Uterus (tissue), 2 donors: Measurements from ENCODE around the gene SQOR.

ENCODE experiments used
- CTCF ChIP-seq, 4 experiments: fragments of 200-600 bp in 2 of 4; fragments of 450-650 bp in 2 of 4; sonication (generic) in 2 of 4; IDR thresholded peaks; one replicate each; pipeline ENCODE4 v1.5.1; 2016 to 2019; ENCODE audit warnings: antibody characterized with exemption in 4 of 4, mild to moderate bottlenecking in 2 of 4, moderate library complexity in 1 of 4
- POLR2A ChIP-seq, 2 donors: fragments of 450-650 bp; IDR thresholded peaks; one replicate each; pipeline ENCODE4 v1.6.1; 2016; ENCODE audit warnings: antibody characterized with exemption in 2 of 2, mild to moderate bottlenecking in 1 of 2, moderate library complexity in 1 of 2

DNA sequence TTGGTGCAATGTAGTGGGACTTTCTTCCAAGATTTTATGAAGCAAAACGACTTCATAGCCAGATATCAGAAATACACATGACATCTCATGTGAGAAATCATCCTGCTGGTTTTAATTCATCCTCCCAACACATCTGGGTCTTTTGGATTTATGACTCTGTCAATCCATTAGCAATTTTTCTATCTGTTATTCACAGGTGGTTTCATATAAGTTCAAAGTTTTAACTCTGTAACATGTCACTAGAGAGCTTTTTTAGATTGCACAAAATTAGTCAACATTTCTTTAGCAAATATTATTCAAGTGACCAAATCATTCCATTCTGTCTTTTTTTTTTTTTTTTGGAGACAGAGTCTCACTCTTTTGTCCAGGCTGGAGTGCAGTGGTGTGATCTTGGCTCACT is 30.4 kb downstream of the SQOR start:
- TF ChIP-seq POLR2A (IDR thresholded peaks at IDR 0.05) (no peak), CTCF (IDR thresholded peaks at IDR 0.05) (no peak)
